HepG2 (cell line): Measurements from ENCODE around the gene ZDHHC18. TPM values are rescaled to one million over a fixed set of nuclear protein-coding genes. Genes with fewer than 3 reads are reported as not detected.
A peak's percentile ranks its signal among the peaks of the same experiment; 100 is the strongest.

Experiments used
- AKNA ChIP-seq: sonication (generic); formaldehyde crosslinking; IDR thresholded peaks from 2 replicates; pipeline ENCODE4 v1.4.0; 2020; ENCODE audit warnings: missing genetic modification reagents, borderline replicate concordance
- ARID4A ChIP-seq: sonication (generic); formaldehyde crosslinking; IDR thresholded peaks from 2 replicates; pipeline ENCODE4 v1.5.0; 2020; ENCODE audit warnings: mild to moderate bottlenecking, missing genetic modification reagents, borderline replicate concordance
- CHD2 ChIP-seq: IDR thresholded peaks from 2 replicates; pipeline ENCODE4 v1.6.1; 2011; ENCODE audit warnings: low read depth, low read length, improper control_type of control experiment
- ETV6 ChIP-seq: sonication (generic); formaldehyde crosslinking; conservative IDR thresholded peaks from 2 replicates; pipeline ENCODE4 v1.4.0; 2020; ENCODE audit warnings: missing genetic modification reagents
- GATA4 ChIP-seq: sonication (generic); IDR thresholded peaks from 2 replicates; pipeline ENCODE4 v1.6.1; 2016; ENCODE audit warnings: antibody characterized with exemption, low read depth, borderline replicate concordance
- HNRNPLL ChIP-seq: fragments of 200-400 bp; formaldehyde crosslinking; IDR thresholded peaks from 2 replicates; pipeline ENCODE4 v1.6.1; 2017; ENCODE audit warnings: mild to moderate bottlenecking, low read depth, low read length; ENCODE audit not compliant: poor library complexity, severe bottlenecking
- PLSCR1 ChIP-seq: sonication (generic); formaldehyde crosslinking; IDR thresholded peaks from 2 replicates; pipeline ENCODE4 v1.5.0; 2020; ENCODE audit warnings: missing genetic modification reagents, mild to moderate bottlenecking, borderline replicate concordance
- SAFB2 ChIP-seq: sonication (generic); formaldehyde crosslinking; IDR thresholded peaks from 2 replicates; pipeline ENCODE4 v1.5.1; 2020; ENCODE audit warnings: missing genetic modification reagents, low read depth, mild to moderate bottlenecking, borderline replicate concordance
- SOX5 ChIP-seq: IDR thresholded peaks from 2 replicates; pipeline ENCODE4 v1.6.1; 2016; ENCODE audit warnings: borderline replicate concordance
- STAT5B ChIP-seq: sonication (generic); formaldehyde crosslinking; IDR thresholded peaks from 2 replicates; pipeline ENCODE4 v1.4.0; 2020; ENCODE audit warnings: missing genetic modification reagents
- ZGPAT ChIP-seq: IDR thresholded peaks from 2 replicates; pipeline ENCODE4 v1.6.1; 2016; ENCODE audit warnings: mild to moderate bottlenecking
- ZNF230 ChIP-seq: sonication (generic); formaldehyde crosslinking; IDR thresholded peaks from 2 replicates; pipeline ENCODE4 v1.4.0; 2020; ENCODE audit warnings: mild to moderate bottlenecking, missing genetic modification reagents
- ZNF263 ChIP-seq: sonication (generic); formaldehyde crosslinking; IDR thresholded peaks from 2 replicates; pipeline ENCODE4 v1.4.0; 2020; ENCODE audit warnings: missing genetic modification reagents
- ZNF335 ChIP-seq: sonication (generic); formaldehyde crosslinking; IDR thresholded peaks from 2 replicates; pipeline ENCODE4 v1.4.0; 2020; ENCODE audit warnings: missing genetic modification reagents
- ZNF33B ChIP-seq: sonication (generic); formaldehyde crosslinking; IDR thresholded peaks from 2 replicates; pipeline ENCODE4 v1.5.1; 2020; ENCODE audit warnings: mild to moderate bottlenecking, missing genetic modification reagents
- ZNF605 ChIP-seq: sonication (generic); formaldehyde crosslinking; IDR thresholded peaks from 2 replicates; pipeline ENCODE4 v1.8.0; 2022; ENCODE audit warnings: mild to moderate bottlenecking, missing genetic modification reagents
- ZNF724P ChIP-seq: sonication (generic); formaldehyde crosslinking; IDR thresholded peaks from 2 replicates; pipeline ENCODE4 v1.8.0; 2022; ENCODE audit warnings: missing genetic modification reagents, borderline replicate concordance
- polyA plus RNA-seq, 8 experiments: library from polyadenylated mRNA; depleted of rRNA in 3 of 8; stranded (reverse) in 7 of 8; unstranded in 1 of 8; fragments of >200 nt; fragmentation: Illumina TruSeq in 4 of 8; extraction: Trizol in 4 of 8; gene quantifications; 2 replicates each; pipeline versions ENCODE4 v1.2.1 to v1.2.3, GENCODE V29; 2011 to 2016; ENCODE audit warnings: low read depth in 4 of 8, missing spikeins in 1 of 8, mixed read lengths in 1 of 8; ENCODE audit not compliant: insufficient read depth in 1 of 8
- total RNA-seq, 5 experiments: library from RNA; depleted of rRNA; stranded (reverse); fragments of >200 nt; fragmentation: Illumina TruSeq; extraction: Trizol; gene quantifications; 2 replicates each; pipeline ENCODE4 v1.2.3, GENCODE V29; 2016; ENCODE audit warnings: low read depth in 1 of 5

The ZDHHC18 gene
- total and polyA plus RNA-seq, 2 of the 13 experiments (the other 11 are each of a cell fraction or from before 2014, with no cell fraction given): 13.2 to 35.3 TPM

GRCh38 chr1:26826261-26827105 is at the start of gene ZDHHC18 (continued):
- TF ChIP-seq ZGPAT (CRISPR knock-in tag) (peak; percentile 25; the same call in 1 of the 2 replicates), ZNF605 (CRISPR knock-in tag) (peak; percentile 19; the same call in 1 of the 2 replicates), ZNF230 (no peak), GATA4 (no peak), SAFB2 (CRISPR knock-in tag) (no peak), STAT5B (CRISPR knock-in tag) (no peak), SOX5 (0 out of 2 replicates have a peak, but pooled peaks have one; percentile 11), PLSCR1 (no peak), ZNF724P (CRISPR knock-in tag) (no peak), ZNF33B (CRISPR knock-in tag) (no peak), ARID4A (peak; percentile 53; the same call in 1 of the 2 replicates), AKNA (CRISPR knock-in tag) (no peak), ETV6 (no peak), CHD2 (no peak), HNRNPLL (peak; percentile 10), ZNF263 (CRISPR knock-in tag) (no peak), ZNF335 (CRISPR knock-in tag) (peak; percentile 68; the same call in 1 of the 2 replicates)
